ENCODE results near the gene TMEFF2.
"Not testable (repeated sequence)": the region's sequence is repeated elsewhere in the genome, so short reads cannot be mapped to it uniquely, and the experiment has no call there.

The TMEFF2 gene

GRCh38 chr2:191927319-191927867, 267.3 kb downstream of the TMEFF2 start:
- DNase-seq: peak; percentile 74

- DNase-seq: no peak
Measured at GRCh38 chr2:191926671-191927070, 268.1 kb downstream of the TMEFF2 start.

GRCh38 chr2:191923652-191923997, 271.1 kb downstream of the TMEFF2 start:
- no peak for DNase-seq

GRCh38 chr2:191922736-191923651, 271.7 kb downstream of the TMEFF2 start:
- DNase-seq: no peak

GRCh38 chr2:191921650-191922049, 273.1 kb downstream of the TMEFF2 start:
- not testable (repeated sequence) for DNase-seq

GRCh38 chr2:191920502-191920901, 274.2 kb downstream of the TMEFF2 start:
- DNase-seq: no peak

GRCh38 chr2:191917967-191918651, 276.6 kb downstream of the TMEFF2 start:
- DNase-seq: no peak

- no peak for DNase-seq
Measured at GRCh38 chr2:191917430-191917881, 277.3 kb downstream of the TMEFF2 start.

- no peak for DNase-seq
Measured at GRCh38 chr2:191916826-191917225, 277.9 kb downstream of the TMEFF2 start.

GRCh38 chr2:191915750-191916149, 279.0 kb downstream of the TMEFF2 start:
- no peak for DNase-seq

GRCh38 chr2:191913796-191914195, 280.9 kb downstream of the TMEFF2 start:
- no peak for DNase-seq

GRCh38 chr2:191912764-191913163, 282.0 kb downstream of the TMEFF2 start:
- no peak for DNase-seq

- peak; percentile 86 for DNase-seq
Measured at GRCh38 chr2:191910518-191910917, 284.2 kb downstream of the TMEFF2 start.

- DNase-seq: no peak
Measured at GRCh38 chr2:191908874-191909273, 285.9 kb downstream of the TMEFF2 start.

- DNase-seq: no peak
Measured at GRCh38 chr2:191907545-191907944, 287.2 kb downstream of the TMEFF2 start.

GRCh38 chr2:191907091-191907490, 287.6 kb downstream of the TMEFF2 start:
- DNase-seq: peak; percentile 8

GRCh38 chr2:191905336-191905735, 289.4 kb downstream of the TMEFF2 start:
- no peak for DNase-seq

GRCh38 chr2:191901031-191901430, 293.7 kb downstream of the TMEFF2 start:
- no peak for DNase-seq

- peak; percentile 94 for DNase-seq
Measured at GRCh38 chr2:191899410-191899809, 295.3 kb downstream of the TMEFF2 start.
